ENCODE measurements around the gene ALG11. TPM values are rescaled to one million over a fixed set of nuclear protein-coding genes. Genes with fewer than 3 reads are reported as not detected.

The ALG11 gene
- total and polyA plus RNA-seq, 2 experiments from 2014 or later = 36.9 to 40.1 TPM

DNA sequence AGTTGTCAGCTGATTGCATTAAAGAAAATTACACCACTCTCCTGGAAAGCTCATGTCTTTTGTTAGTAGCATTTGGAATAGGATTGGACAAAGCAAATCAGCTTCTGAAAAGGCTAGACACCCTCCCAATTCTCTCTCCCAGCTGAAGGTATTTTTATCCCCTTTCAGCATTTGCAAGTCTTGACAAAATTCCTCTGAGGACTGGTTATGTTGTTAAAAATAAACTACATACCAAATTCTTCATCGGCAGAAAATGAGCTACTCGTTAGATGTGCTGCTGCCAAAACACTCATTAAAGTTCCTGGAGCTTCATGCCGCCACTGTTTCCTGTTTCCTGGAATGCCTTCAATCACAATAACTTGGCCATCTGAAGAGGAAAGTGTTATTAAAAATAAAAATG, 49.4 kb downstream of the ALG11 start (continued):
- TF ChIP-seq CTCF (conservative IDR thresholded peaks at IDR 0.05; ENCODE audit: low read depth in 2 of 2) = no peak

DNA sequence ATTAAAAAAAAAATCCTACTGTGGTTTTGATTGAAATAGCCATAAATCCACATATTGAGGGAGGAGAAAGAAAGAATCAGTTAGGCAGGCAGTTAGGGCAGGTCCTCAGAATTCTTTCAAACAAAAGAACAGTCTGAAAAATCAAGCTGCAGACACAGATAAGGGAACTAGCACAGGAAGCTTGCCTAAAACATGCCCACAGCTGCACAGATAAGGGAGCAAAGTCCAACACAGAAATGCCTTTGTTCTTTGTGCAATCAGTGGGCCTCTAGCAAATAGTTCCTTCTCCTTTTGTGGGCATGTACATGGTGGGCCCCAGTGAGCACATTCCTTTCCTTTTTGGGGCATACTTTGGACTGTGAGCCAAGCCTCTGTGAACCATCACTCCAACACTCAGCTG, 55.0 kb downstream of the ALG11 start:
- no peaks in the 10 kb centered on the region for H4K20me1 ChIP-seq (replicated peaks; ENCODE audit: insufficient read depth)
- no peak for ATAC-seq
- H3K4me3 Mint-ChIP-seq = no peak overlapping the region
- no peaks in the 10 kb centered on the region for H3K27me3 Mint-ChIP-seq (ENCODE audit: insufficient read depth, low read depth, poor library complexity)
- H3K27ac ChIP-seq (ENCODE audit: low read depth) = no peak overlapping the region
- no peaks in the 10 kb centered on the region for H3K79me2 ChIP-seq (replicated peaks; ENCODE audit: insufficient read depth)
- H3F3A ChIP-seq (replicated peaks; ENCODE audit: low read depth) = no peaks in the 10 kb centered on the region
- H3K36me3 ChIP-seq (ENCODE audit: insufficient read depth) = 0 out of 2 replicates have a peak, but pooled peaks cover 4% of the 10 kb centered on the region
- H3K4me1 Mint-ChIP-seq = no peaks in the 10 kb centered on the region
- H3K4me1 ChIP-seq (ENCODE audit: insufficient read depth) = no peaks in the 10 kb centered on the region
- no peak overlapping the region for H2AFZ ChIP-seq
- H3K9me2 ChIP-seq (ENCODE audit: insufficient read depth) = no peaks in the 10 kb centered on the region
- no peak overlapping the region for H3K27ac Mint-ChIP-seq
- DNase-seq (ENCODE audit: low spot score) = peak; percentile 28
- TF ChIP-seq POLR2AphosphoS5 (IDR thresholded peaks at IDR 0.05; ENCODE audit: low read depth) (no peak), ETS1 (IDR thresholded peaks at IDR 0.05) (no peak), CTCF (conservative IDR thresholded peaks at IDR 0.05; ENCODE audit: low read depth in 2 of 2) (no peak), JUNB (IDR thresholded peaks at IDR 0.05; ENCODE audit: unreplicated experiment) (no peak), ZNF114 (CRISPR knock-in tag; IDR thresholded peaks at IDR 0.05) (no peak), ZNF331 (CRISPR knock-in tag; IDR thresholded peaks at IDR 0.05; ENCODE audit: low read depth) (no peak), STAT1 (IDR thresholded peaks at IDR 0.05; ENCODE audit: unreplicated experiment) (no peak), CREB1 (CRISPR knock-in tag; IDR thresholded peaks at IDR 0.05; ENCODE audit: low read depth) (no peak)
- peaks cover 82% of the 10 kb centered on the region for H3K9me3 Mint-ChIP-seq
- H3K4me2 ChIP-seq = no peak overlapping the region
- H3K4me3 ChIP-seq = no peak overlapping the region
- H3K27me3 ChIP-seq (ENCODE audit: insufficient read depth) = no peaks in the 10 kb centered on the region
- peaks cover 56% of the 10 kb centered on the region for H3K36me3 Mint-ChIP-seq (ENCODE audit: low read depth)

DNA sequence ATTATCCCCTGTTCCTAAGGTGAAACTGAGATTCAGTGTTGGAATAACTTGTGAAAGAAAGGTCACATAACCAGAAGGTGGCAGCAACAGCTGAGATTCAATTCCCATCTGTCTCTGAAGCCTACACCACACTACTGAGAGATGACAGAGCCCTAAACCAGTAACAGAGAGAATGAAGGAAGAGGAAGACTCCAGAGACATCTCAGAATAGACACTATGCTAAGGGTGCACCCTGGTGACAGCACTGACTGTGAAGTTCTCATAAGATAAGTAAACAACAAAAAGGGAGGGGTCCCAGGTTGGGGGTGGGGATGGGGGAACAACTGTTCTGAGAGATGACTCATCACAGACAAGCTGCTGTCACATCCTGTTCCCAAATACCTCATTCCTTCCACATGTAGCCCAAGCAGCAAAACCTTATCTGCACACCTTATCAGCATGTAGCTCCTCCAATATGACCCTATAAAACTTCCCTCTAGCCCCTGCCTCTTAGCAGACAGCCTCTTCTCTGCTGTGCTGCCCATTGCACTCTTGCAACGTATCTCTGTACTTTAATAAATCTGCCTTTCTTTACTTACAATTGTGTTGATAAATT, 58.8 kb downstream of the ALG11 start:
- Histone ChIP-seq H3K27ac (ENCODE audit: low read depth) (no peak overlapping the region), H3K79me2 (replicated peaks; ENCODE audit: insufficient read depth) (no peaks in the 10 kb centered on the region), H3K4me1 (ENCODE audit: insufficient read depth) (no peaks in the 10 kb centered on the region), H3K36me3 (ENCODE audit: insufficient read depth) (0 out of 2 replicates have a peak, but pooled peaks cover 4% of the 10 kb centered on the region), H3F3A (replicated peaks; ENCODE audit: low read depth) (no peaks in the 10 kb centered on the region), H4K20me1 (replicated peaks; ENCODE audit: insufficient read depth) (no peaks in the 10 kb centered on the region), H3K4me3 (no peak overlapping the region), H2AFZ (no peak overlapping the region), H3K4me2 (no peak overlapping the region), H3K9me2 (ENCODE audit: insufficient read depth) (no peaks in the 10 kb centered on the region), H3K27me3 (ENCODE audit: insufficient read depth) (no peaks in the 10 kb centered on the region)
- H3K9me3 Mint-ChIP-seq = peaks cover 68% of the 10 kb centered on the region
- H3K27me3 Mint-ChIP-seq (ENCODE audit: insufficient read depth, low read depth, poor library complexity) = no peaks in the 10 kb centered on the region
- no peak for ATAC-seq
- no peak for DNase-seq (ENCODE audit: low spot score)
- no peak overlapping the region for H3K4me3 Mint-ChIP-seq
- H3K27ac Mint-ChIP-seq = no peak overlapping the region
- H3K4me1 Mint-ChIP-seq = no peaks in the 10 kb centered on the region
- H3K36me3 Mint-ChIP-seq (ENCODE audit: low read depth) = peaks cover 40% of the 10 kb centered on the region
- no peak for TF ChIP-seq ZNF331 (CRISPR knock-in tag; IDR thresholded peaks at IDR 0.05; ENCODE audit: low read depth)
- TF ChIP-seq EZH2phosphoT487 (IDR thresholded peaks at IDR 0.05; ENCODE audit: unreplicated experiment) = no peak
- TF ChIP-seq CREB1 (CRISPR knock-in tag; IDR thresholded peaks at IDR 0.05; ENCODE audit: low read depth) = no peak
